T47D (cell line): ENCODE measurements around the gene NR5A2.
A peak's percentile ranks its signal among the peaks of the same experiment; 100 is the strongest.

Experiments used
- DNase-seq, 2 experiments: peaks; one replicate each; pipeline versions ENCODE4 v3.0.0 to v3.0.0-alpha.2; 2011 to 2012; ENCODE audit warnings: low read depth in 1 of 2, low spot score in 1 of 2
- JUND ChIP-seq: IDR thresholded peaks from 2 replicates; pipeline ENCODE4 v1.6.1; 2012; ENCODE audit warnings: low read depth
- in situ Hi-C: cut with HindIII; loops from 2 replicates; pipeline ENCODE4 v1.10.0; 2016; ENCODE audit warnings: low sequenced_read_pairs, low pct_unique_long_range_greater_than_20kb

The NR5A2 gene

GRCh38 chr1:200027264-200027823, at the start of gene NR5A2:
Gene NR5A2 (plus strand): TSS chr1:200027710. CDS start chr1:200027848, 138 bp downstream.
- DNase-seq: no peak
- TF ChIP-seq JUND: no peak
- in situ Hi-C loops: no loop called here

- in situ Hi-C loops: no loop called here
- no peak for DNase-seq
- no peak for TF ChIP-seq JUND
Observed at GRCh38 chr1:199978408-199978940, 49.0 kb upstream of the NR5A2 start.

GRCh38 chr1:199979071-199979470, 48.4 kb upstream of the NR5A2 start:
- in situ Hi-C loops: no loop called here
- no peak for DNase-seq
- no peak for TF ChIP-seq JUND

GRCh38 chr1:199981584-199981983, 45.9 kb upstream of the NR5A2 start:
- DNase-seq: no peak
- in situ Hi-C loops: no loop called here
- TF ChIP-seq JUND: no peak

- no peak for DNase-seq
- in situ Hi-C loops: no loop called here
- TF ChIP-seq JUND: no peak
Observed at GRCh38 chr1:199982606-199983005, 44.9 kb upstream of the NR5A2 start.

- DNase-seq: no peak
- TF ChIP-seq JUND: no peak
Observed at GRCh38 chr1:199983531-199983930, 44.0 kb upstream of the NR5A2 start.

GRCh38 chr1:199995096-199995685, 32.3 kb upstream of the NR5A2 start:
- in situ Hi-C loops: no loop called here
- no peak for TF ChIP-seq JUND
- DNase-seq: no peak

More at GRCh38 chr1:199983531-199983930, 44.0 kb upstream of the NR5A2 start:
- in situ Hi-C loops: no loop called here

GRCh38 chr1:200005165-200005564, 22.3 kb upstream of the NR5A2 start:
- TF ChIP-seq JUND: no peak
- DNase-seq: no peak
- in situ Hi-C loops: no loop called here

- TF ChIP-seq JUND: no peak
- DNase-seq: no peak
- in situ Hi-C loops: no loop called here
Observed at GRCh38 chr1:200006711-200007110, 20.8 kb upstream of the NR5A2 start.

- in situ Hi-C loops: no loop called here
- no peak for TF ChIP-seq JUND
- DNase-seq: peak in 1 of 2 experiments; percentile 27
Observed at GRCh38 chr1:200015811-200016210, 11.7 kb upstream of the NR5A2 start.

GRCh38 chr1:200021577-200022238, 5.8 kb upstream of the NR5A2 start:
- in situ Hi-C loops: no loop called here
- no peak for DNase-seq
- TF ChIP-seq JUND: no peak

- in situ Hi-C loops: no loop called here
- no peak for DNase-seq
- no peak for TF ChIP-seq JUND
Observed at GRCh38 chr1:200022239-200022804, 5.2 kb upstream of the NR5A2 start.

- in situ Hi-C loops: no loop called here
- peak in 1 of 2 experiments; percentile 45 for DNase-seq
- TF ChIP-seq JUND: no peak; the same call in 1 of the 2 replicates
Observed at GRCh38 chr1:200028586-200029034, 1.1 kb downstream of the NR5A2 start.
